HG02973 (cell line): ENCODE measurements around the gene PNLIPRP1.

Experiments used
- ATAC-seq: cut with Tn5 transposase; IDR thresholded peaks from one replicate; pipeline ENCODE4 v1.9.1; 2021; ENCODE audit warnings: moderate library complexity; ENCODE audit not compliant: unreplicated experiment

The PNLIPRP1 gene

DNA sequence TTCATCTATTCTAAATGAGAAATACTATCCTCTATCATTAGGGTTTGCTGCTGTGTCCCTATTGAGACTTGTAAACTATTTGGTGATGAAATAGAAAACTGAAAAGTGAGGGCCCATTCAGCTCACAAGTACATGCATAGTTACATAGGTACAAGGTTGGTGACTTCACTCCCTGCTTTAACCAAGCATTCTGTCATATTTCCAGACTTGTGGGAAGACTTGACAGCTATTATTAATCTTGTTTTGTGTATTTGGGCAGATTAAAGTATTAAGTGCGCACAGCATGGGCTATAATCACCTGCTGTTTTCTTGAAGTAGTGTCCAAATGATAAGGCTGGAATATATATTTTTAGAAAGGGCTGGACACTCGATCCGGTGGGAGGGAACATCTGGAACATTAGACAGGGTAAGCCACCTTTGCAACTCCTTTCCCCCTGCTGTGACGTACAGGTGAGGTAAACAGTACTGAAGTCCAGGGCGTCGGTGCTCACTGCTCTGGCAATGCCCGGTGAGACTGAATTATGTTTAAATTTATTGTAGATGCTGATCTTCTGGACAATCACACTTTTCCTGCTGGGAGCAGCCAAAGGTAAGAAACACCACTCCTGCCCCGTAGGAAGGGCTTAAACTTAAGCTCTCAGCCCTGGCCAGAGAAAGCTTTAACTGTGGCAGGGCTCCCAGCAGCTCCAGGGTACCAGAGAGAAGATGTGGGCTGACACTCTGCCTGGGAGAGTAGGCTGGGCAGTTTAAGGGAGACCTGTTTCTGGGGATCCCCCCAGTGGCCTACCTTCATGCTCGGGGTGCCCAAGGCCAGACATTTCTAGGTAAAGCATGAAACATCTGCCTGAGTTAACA is at the start of gene PNLIPRP1:
TSS of gene PNLIPRP1 (plus strand) at position 370 of the 855 bp plus-strand sequence. CDS start at position 541, 171 bp downstream.
- ATAC-seq, result no peak

DNA sequence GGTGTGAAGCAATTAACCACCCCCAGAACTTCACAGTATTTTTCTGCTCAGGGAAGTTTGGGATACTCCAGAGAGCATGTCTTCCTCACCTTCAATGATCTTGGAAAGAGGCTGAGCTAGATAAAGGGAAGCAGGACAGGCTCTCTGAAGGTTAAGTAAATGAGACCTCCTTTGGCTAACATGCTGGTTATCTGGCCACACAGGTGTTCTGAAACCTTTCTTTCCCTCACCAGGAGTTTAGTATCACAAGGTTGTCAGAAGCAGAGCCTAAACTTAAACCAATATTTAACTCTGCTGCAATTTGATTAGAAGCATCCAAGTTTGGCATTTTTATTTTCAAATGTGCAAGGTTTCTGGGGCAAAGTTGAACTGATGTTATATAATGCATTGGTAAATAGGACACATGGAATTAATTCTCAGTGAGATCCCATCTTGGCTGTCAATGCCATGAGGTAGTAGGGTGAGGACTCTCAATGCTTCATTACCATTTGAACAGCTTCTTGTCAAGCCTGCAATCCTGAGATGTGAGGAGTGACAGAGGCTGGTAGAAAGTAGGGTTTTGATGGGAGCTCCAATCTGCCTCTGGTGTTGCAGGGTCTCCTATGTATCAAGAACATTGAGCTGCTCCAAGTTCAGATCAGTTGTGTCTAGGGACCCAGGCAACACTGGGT is 48.6 kb upstream of the PNLIPRP1 start:
- ATAC-seq, result no peak

DNA sequence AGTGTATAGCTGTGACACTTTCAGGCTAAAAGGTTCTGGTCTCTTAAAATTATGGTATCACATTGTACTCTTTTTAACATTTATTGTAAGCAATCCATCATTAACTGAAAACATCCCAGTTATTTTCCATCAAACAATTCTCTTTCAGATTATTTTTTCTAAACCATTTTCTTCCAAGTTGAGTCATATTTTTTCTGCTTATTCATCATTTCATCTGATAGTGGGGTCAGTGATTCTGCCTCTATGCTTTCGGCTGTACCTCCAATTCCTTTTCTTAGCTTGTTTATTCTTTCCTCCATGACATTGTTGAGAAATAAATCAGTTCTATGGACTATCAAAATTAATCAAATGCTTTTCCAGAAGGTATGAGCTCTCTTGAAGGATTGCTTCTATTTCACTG is 45.6 kb upstream of the PNLIPRP1 start:
- ATAC-seq, result no peak

DNA sequence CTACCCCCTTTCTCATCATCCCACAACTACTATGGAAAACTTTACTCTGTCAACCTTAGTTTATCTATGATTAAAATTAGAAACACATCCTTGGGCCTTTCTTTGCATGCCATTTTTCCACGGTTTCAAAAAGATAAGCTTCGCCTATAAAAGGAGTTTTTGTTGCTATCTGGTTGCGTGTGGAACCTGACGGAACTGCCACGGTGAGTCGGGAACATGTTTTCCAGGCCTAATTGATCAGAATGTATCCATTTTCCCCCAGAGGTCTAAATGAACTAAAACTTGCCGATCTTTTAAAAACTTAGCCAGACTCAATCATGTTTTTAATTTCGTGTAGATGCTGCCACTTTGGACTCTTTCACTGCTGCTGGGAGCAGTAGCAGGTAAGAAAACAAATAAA is 45.0 kb upstream of the PNLIPRP1 start, which contains the start of gene PNLIP:
TSS of gene PNLIP (plus strand) at position 176 of the 400 bp plus-strand sequence. CDS start at position 338, 162 bp downstream.
- ATAC-seq, result no peak

DNA sequence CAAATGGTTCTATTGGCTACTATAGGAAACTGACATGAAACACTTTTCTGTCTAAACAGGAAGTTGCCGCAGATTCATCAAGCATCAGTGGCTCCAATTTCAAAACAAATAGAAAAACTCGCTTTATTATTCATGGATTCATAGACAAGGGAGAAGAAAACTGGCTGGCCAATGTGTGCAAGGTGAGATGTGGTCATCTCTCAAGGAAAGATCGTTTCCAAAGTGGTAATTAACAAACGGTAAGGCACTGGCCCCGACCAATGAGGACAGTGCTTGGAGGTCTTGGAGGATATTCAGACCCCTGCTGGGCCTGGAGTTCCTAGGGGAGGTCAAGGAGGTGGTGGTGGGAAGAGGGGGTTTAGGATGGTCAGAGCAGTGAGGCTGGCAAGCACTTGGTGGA is 42.5 kb upstream of the PNLIPRP1 start:
- no peak for ATAC-seq

DNA sequence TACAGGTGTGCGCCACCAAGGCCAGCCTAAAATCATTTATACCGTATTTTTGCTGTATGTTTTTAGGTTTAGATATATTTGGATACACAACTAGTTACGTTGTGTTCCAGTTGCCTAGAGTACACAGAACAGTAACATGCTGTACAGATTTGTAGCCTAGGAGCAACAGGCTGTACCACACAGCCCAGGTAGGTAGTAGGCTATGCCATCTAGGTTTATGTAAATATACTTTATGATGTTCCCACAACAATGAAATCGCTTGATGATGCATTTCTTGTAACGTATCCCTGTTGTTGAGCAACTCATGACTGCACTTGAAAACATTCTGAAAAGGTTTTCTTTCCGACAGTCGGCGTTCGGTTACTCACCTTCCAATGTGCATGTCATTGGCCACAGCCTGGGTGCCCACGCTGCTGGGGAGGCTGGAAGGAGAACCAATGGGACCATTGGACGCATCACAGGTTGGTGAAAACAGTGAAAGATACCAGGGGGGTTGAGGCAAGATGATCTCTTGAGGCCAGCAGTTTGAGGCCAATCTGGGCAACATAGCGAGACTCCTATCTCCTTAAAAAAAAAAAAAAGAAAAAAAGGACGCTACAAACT is 37.3 kb upstream of the PNLIPRP1 start:
- ATAC-seq, result no peak

DNA sequence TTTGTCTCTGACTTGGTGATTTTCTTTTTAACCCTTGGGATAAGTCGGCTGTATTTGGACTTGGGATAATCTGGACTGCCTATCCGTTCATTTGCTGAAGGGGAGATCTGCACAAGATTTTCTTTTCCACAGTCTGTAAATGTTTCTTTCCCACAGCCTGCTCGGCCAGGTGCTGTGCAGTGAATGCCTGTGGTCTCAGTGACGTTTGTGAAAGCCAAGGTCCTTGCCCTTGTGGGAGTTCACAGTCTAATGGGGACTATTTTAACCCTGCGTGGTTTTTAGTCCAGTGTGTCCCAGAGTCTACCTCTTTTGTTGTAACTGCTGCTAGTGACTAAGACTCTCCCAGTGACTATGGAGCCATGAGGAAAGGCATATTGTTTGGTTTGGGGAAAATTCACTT is 36.1 kb upstream of the PNLIPRP1 start:
- ATAC-seq, result no peak

DNA sequence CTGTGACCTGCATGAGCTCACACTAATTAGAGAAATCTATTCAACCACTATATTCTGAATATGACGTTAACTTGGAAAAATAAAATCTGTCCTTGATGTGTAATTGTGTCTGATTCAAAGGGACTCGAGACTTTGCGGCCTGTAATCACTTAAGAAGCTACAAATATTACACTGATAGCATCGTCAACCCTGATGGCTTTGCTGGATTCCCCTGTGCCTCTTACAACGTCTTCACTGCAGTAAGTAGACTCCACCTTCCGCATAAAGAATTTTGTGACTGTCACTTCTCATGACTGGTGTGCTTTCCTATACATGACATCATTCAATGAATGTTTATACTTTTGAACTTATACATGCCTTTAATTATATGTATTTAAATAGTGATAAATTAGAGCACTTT is 34.9 kb upstream of the PNLIPRP1 start:
- ATAC-seq, result no peak

DNA sequence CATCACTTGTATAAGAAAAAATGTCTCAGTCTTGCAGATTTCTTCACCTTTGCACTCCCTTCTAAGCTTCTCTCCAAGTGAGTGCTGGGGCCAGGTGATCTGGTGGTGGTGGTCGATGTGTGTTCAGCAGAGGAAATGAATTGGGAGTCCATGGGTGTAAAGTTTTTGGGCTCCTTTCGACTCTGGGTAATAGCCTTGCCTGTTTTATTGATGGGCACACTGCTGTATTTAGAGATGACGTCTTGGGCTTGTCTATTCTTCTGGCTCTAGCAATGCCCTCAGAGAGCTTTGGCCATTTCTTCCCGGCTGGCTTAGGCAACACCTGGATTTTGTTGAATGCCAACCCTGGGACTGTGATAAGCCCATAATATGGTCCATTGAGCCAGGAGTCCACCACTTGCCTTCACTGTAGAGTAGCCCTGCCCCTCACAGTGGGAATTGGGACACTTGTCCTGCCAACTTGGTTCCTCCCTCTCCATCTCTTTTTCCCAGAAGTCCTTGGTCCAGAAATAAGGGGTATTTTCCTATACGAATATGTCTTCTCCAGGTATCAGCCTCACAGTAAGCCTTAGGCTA is 33.4 kb upstream of the PNLIPRP1 start:
- no peak for ATAC-seq

DNA sequence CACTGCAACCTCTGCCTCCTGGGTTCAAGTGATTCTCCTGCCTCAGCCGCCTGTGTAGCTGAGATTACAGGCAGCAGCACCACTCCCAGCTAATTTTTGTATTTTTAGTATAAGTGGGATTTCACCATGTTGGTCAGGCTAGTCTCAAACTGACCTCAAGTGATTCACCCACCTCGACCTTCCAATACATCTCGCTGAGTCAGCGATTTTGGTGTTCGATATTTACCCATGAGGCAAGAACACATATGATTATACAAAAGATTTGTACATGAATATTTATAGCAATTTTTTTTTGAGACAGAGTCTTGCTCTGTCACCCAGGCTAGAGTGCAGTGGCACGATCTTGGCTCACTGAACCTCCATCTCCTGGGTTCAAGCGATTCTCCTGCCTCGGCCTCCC is 25.2 kb upstream of the PNLIPRP1 start:
- no peak for ATAC-seq

DNA sequence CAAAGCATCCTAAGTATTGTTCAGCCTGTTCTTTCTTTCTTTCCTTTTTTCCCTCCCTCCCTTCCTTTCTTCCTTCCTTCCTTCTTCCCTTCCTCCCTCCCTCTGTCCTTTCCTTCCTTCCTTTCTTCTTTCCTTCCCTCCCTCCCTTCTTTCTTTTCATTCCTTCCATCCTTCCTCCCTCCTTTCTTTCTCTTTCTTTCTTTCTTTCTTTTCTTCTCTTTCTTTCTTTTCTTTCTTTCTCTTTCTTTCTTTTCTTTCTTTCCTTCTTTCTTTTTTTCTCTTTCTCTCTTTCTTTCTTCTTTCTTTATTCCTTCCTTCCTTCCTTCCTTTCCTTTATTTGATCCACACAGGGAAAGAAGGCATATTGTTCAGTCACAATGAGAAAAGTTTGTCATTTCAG is 23.8 kb upstream of the PNLIPRP1 start:
- no peak for ATAC-seq

DNA sequence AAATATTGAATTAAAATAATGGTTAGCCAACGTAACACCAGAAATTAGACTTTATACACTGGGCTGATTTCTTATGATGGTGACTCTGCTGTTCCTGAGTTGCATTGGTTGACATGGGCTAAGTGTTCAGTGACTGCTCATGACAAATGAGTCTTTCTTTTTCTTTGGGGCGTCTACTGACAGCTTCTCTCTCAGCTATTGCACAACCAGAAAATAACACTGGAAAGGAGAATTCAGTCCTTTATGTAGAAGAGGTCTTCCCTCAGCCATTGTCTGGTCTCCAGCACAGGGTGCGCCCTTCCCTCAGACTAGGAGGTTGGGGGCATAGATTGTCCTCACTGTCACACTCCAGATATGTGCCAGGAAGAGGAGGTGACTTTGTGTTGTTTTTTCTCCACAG is 23.4 kb upstream of the PNLIPRP1 start:
- no peak for ATAC-seq

DNA sequence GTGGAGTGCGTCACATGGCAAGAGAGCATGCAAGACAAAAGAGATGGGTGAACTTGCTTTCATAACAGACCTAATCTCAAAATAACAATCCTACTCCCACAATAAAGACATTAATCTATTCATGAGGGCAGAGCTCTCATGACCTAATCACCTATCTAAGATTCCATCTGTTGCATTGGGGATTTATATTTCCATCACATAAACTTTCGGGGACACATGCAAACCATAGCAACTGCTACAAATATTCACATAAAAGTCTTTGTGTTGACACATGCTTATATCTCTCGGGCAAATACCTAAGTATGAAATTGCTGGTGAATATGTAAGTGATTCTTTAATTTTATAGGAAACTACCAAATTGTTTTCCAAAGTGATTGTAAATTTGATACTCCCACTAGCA is 16.0 kb upstream of the PNLIPRP1 start:
- no peak for ATAC-seq

DNA sequence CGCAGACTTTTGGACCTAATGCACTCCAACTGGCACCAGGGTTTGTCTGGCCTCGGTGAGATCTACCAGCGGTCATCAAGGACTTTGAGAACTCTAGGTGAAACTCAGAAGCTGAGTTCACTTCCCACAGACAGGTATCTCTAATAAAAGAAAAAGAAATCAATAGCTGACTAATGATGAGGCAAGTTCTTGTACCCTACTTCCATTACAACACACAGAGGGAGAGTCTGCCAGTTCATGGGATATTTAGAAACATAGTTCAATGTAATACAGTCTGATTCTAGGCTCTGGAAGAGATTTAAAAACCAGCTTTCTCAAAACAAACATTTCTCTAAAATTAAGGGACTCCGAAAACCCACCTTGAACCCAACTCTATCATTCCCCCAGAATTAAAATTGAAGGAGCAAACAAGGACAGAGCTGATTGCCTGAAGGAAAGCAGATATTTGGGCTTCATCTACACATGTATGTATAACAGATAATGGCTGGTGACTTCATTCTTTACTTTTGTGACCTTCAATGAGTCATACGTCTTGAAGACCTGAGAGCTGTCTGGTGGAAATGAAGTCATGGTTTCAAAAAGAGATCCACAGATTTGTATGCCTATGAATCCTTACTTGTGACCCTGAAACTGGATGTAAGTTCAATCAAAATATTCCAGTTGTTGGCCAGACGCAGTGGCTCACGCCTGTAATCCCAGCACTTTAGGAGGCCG is 2.7 kb upstream of the PNLIPRP1 start:
- ATAC-seq, result no peak

DNA sequence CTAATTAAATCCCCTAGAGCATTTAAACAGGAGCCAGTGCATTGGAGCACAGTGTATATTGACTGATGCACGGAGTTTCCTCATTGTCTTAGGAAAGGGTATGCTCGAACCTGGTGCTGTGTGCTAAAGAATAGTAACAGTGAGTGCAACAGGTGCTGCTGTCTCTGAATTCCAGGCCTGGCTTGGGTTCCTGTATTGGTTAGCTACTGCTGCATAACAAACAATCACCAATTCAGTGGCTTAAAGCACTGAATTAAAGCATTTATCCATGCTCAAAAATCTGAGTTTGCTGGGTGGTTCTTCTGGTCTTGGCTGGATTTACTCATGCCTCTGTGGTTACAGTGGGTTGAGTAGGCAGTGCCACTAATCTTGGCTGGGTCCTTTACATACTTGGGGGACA is 1.8 kb upstream of the PNLIPRP1 start:
- ATAC-seq, result no peak

DNA sequence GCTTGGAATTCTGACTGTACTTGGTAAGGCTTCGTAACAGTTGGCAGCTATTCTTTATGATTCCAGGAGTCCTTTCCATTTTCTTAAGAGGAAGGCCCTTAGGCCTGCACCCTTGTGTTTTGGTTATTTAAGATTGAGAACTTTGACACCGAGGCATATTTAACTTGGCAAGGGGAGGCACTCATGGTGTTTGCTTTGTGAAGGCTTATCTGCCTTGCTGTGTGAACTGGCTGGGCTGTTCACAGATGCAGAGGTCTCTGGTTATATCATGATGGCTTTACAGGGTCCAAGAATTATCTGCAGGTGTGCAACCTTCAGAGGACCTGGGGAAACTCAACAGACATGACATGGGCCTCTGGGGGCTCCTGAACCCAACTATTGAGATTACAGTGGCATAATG is 833 bp upstream of the PNLIPRP1 start:
- ATAC-seq, result no peak

DNA sequence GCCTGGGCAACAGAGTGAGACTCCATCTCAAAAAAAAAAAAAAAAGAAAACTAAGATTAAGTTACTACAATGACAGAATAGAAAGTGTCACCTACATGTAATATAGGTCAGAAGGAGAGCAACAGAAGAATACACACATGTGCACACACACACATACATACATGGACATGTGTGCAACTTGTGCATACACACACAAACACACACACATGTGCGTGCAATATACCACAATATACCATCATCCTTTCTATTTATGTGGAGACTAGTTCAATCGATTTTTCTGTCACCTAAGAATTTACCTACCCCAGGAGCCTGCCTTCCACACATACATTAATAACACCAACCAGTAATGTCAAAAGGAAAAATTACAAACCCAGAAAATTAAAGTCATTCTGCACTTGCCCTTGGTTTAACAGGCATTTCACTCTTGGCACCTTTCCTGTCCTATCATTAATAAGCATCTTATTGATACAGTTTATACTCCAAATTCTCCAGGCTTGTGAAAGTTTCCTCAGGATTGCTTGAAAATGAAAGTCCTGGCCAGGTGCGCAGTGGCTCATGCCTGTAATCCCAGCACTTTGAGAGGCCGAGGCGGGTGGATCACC is 2.5 kb downstream of the PNLIPRP1 start:
- ATAC-seq, result no peak

DNA sequence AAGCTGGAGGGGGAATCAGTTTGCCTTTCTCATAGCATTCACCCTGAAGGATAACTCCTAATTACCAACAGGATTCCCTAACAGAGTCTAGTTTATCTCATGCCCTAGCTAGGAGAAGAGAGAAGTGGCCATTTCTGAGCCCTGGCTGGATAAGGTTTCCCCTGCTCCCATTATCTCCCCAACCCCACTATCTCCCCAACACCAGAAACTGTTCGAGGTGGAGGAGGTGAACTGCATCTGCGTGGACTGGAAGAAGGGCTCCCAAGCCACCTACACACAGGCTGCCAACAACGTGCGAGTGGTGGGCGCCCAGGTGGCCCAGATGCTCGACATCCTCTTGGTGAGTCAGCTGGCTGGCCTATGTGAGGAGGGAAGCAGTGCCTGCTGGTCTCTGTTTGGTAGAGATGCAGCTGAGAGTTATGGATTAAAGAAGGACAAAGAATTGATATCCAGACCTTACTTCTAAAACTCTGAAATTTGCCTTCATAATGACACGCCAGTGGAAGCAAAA is 3.8 kb downstream of the PNLIPRP1 start:
- ATAC-seq, result no peak

DNA sequence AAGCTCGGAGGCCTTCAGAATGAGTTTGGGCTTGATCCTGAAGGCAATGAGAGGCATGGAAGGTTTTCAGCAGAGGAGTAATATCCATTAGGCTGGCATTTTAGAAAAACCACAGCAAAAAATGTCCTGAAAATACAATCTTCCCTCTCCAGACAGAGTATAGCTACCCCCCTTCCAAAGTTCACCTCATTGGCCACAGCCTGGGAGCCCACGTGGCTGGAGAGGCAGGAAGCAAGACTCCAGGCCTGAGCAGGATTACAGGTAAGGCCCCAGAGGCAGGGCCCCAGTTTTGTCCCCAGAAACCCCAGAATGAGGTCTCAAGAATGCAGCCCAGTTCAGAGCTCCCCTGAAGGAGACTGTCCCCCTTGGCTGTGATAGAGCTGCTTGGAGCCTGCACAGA is 5.3 kb downstream of the PNLIPRP1 start:
- ATAC-seq, result no peak

DNA sequence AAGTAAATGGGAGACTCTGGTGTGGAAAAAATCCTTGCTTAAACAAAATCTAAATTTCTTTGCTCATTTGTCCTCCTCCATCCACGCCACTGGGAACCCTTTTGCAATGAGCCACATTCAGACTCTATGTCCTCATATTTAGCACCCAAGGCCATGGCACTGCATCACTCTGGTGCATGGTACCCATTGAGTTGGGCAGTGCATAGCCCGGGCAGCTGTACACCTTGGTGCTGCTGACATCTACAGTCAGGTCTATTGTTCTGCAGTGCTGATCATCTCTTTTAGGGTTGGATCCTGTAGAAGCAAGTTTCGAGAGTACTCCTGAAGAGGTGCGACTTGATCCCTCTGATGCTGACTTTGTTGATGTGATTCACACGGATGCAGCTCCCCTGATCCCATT is 6.8 kb downstream of the PNLIPRP1 start:
- ATAC-seq, result no peak
